ENCODE data around the gene SPINK2. TPM values are rescaled to one million over a fixed set of nuclear protein-coding genes. Genes with fewer than 3 reads are reported as not detected.
A peak's percentile ranks its signal among the peaks of the same experiment; 100 is the strongest.

Gene SPINK2
- total RNA-seq, 2 donors from 2014 or later = not detected

DNA sequence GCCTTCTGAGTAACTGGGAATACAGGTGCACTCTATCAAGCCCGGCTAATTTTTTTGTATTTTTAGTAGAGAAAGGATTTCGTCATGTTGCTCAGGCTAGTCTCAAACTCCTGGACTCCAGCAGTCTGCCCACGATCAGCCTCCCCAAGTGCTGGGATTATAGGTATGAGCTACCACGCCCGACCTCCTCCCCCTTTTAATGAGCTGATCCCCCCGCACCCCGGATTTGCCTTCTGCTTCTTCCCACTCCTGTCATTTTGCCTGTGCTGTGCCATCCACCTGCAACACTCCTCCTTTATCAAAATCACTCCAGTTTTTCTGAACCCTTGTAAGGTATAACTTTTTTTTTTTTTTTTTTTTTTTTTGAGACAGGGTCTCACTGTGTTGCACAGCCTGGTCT lies 33.4 kb downstream of the SPINK2 start:
- Mint-ChIP-seq H3K4me1 (ENCODE audit: low read depth) (no peaks in the 10 kb centered on the region), H3K27ac (no peak overlapping the region), H3K27me3 (ENCODE audit: low read depth) (no peaks in the 10 kb centered on the region), H3K4me3 (no peak overlapping the region), H3K36me3 (ENCODE audit: insufficient read depth in 2 of 2) (no peaks in the 10 kb centered on the region), H3K9me3 (no peaks in the 10 kb centered on the region)
- ATAC-seq (replicated peaks in 1 of 2) (no peak), DNase-seq (no peak)

DNA sequence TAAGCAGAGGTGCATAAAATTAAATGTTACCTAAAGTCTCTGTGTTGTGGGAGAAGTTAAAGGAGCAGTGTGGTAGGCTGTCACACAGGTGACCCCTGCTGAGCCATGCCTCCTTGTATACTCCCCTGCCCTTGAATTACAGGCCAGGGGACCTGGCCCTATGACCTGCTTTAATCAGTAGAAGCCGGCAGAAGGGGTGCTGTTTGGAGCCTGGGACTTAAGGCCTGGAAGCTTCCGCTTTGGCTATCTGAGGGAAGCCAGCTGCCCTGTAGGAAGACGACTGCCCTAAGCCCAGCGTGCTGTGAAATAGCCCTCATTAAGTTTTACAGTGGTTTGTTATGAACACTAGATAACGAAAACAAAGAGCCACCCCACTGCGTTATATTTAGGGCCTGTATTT lies 34.1 kb downstream of the SPINK2 start:
- DNase-seq (no peak), ATAC-seq (replicated peaks in 1 of 2) (no peak)
- no peaks in the 10 kb centered on the region for H3K36me3 Mint-ChIP-seq (ENCODE audit: insufficient read depth in 2 of 2)
- no peaks in the 10 kb centered on the region for H3K4me1 Mint-ChIP-seq (ENCODE audit: low read depth)
- no peaks in the 10 kb centered on the region for H3K27me3 Mint-ChIP-seq (ENCODE audit: low read depth)
- no peaks in the 10 kb centered on the region for H3K9me3 Mint-ChIP-seq
- no peak overlapping the region for H3K4me3 Mint-ChIP-seq
- H3K27ac Mint-ChIP-seq = no peak overlapping the region

GRCh38 chr4:56786955-56787354 lies 34.5 kb downstream of the SPINK2 start:
- H3K4me3 Mint-ChIP-seq = no peak overlapping the region
- H3K36me3 Mint-ChIP-seq (ENCODE audit: insufficient read depth in 2 of 2) = no peaks in the 10 kb centered on the region
- H3K4me1 Mint-ChIP-seq (ENCODE audit: low read depth) = no peaks in the 10 kb centered on the region
- ATAC-seq (replicated peaks in 1 of 2) = no peak
- H3K9me3 Mint-ChIP-seq = no peaks in the 10 kb centered on the region
- no peak overlapping the region for H3K27ac Mint-ChIP-seq
- DNase-seq = no peak
- H3K27me3 Mint-ChIP-seq (ENCODE audit: low read depth) = no peaks in the 10 kb centered on the region

DNA sequence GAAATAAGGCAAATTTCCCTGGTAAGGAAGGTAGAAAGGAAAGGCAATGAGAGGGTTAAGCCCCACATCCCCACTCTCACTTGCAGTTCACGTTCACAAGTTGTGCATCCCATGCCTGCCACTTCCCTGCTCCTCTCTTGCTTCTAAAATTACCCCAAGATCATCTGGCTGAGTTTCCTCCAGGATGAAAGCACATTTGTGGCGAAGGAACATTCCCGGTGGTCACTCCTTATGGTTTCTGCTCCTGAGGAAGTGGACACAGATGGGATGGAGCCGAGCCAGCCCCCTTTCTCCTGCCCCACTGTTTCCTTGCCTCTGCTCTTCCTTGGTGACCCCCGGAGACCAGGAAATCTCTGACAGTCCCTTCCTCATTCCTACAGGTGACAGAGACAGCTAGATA lies 37.5 kb downstream of the SPINK2 start:
- ATAC-seq (replicated peaks in 1 of 2) (no peak), DNase-seq (no peak)
- no peak overlapping the region for H3K27ac Mint-ChIP-seq
- no peaks in the 10 kb centered on the region for H3K9me3 Mint-ChIP-seq
- no peaks in the 10 kb centered on the region for H3K27me3 Mint-ChIP-seq (ENCODE audit: low read depth)
- H3K36me3 Mint-ChIP-seq (ENCODE audit: insufficient read depth in 2 of 2) = no peaks in the 10 kb centered on the region
- H3K4me3 Mint-ChIP-seq = no peak overlapping the region
- H3K4me1 Mint-ChIP-seq (ENCODE audit: low read depth) = no peaks in the 10 kb centered on the region

DNA sequence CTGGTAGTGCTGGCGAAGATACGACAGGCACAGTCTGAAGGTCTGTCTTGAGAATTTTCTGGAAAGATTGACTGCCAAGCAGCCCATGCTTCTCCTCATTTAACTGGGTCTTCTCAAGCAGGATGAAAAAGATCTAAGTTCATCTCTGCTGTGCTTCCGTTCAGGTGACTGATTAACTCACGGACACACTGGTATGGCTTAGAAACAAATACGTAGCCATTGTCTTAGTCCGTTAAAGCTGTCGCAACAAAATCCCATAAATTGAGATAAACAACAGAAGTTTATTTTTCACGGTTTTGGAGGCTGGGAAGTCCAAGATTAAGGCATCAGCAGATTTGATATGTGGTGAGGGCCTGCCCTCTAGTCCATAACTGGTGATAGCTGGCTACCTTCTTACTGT lies 39.5 kb downstream of the SPINK2 start:
- Mint-ChIP-seq H3K36me3 (ENCODE audit: insufficient read depth in 2 of 2) (no peaks in the 10 kb centered on the region), H3K9me3 (no peaks in the 10 kb centered on the region), H3K27me3 (ENCODE audit: low read depth) (no peaks in the 10 kb centered on the region), H3K4me3 (no peak overlapping the region), H3K27ac (no peak overlapping the region), H3K4me1 (ENCODE audit: low read depth) (no peaks in the 10 kb centered on the region)
- ATAC-seq (replicated peaks in 1 of 2) = no peak
- no peak for DNase-seq

- H3K27ac Mint-ChIP-seq = no peak overlapping the region
- peaks cover 8% of the 10 kb centered on the region for H3K4me1 Mint-ChIP-seq (ENCODE audit: low read depth)
These were observed 48.2 kb downstream of the SPINK2 start for GRCh38 chr4:56773346-56773745.

DNA sequence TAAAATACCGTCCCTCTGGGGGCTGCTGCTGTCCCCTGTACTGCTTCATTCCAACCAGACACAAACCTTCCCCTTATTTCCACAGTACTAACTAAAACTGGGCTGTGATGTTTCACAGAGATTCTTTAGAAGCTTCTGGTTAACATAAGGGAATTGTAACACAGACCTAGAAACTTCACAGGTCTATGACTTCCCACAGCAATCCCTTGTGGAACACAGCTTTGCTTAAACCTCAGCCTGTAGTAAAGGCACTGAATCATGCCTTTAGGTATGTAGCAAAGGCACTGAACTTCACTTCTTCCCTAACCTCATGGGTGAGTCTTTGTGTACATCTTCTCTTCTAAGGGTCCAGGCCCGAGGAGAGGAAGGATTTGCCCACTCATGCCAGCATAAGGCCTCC lies 49.4 kb downstream of the SPINK2 start:
- H3K9me3 Mint-ChIP-seq = no peaks in the 10 kb centered on the region
- no peak overlapping the region for H3K4me3 Mint-ChIP-seq
- H3K27ac Mint-ChIP-seq = no peak overlapping the region
- H3K4me1 Mint-ChIP-seq (ENCODE audit: low read depth) = peaks cover 10% of the 10 kb centered on the region
- ATAC-seq (replicated peaks in 1 of 2) (no peak), DNase-seq (no peak)
- H3K27me3 Mint-ChIP-seq (ENCODE audit: low read depth) = no peaks in the 10 kb centered on the region
- no peaks in the 10 kb centered on the region for H3K36me3 Mint-ChIP-seq (ENCODE audit: insufficient read depth in 2 of 2)

More at GRCh38 chr4:56773346-56773745, 48.2 kb downstream of the SPINK2 start:
- Mint-ChIP-seq H3K4me3 (no peak overlapping the region), H3K27me3 (ENCODE audit: low read depth) (no peaks in the 10 kb centered on the region), H3K36me3 (ENCODE audit: insufficient read depth in 2 of 2) (no peaks in the 10 kb centered on the region), H3K9me3 (no peaks in the 10 kb centered on the region)
- DNase-seq (no peak), ATAC-seq (replicated peaks in 1 of 2) (no peak)

GRCh38 chr4:56768763-56769162 lies 52.7 kb downstream of the SPINK2 start:
- H3K4me3 Mint-ChIP-seq = peak overlapping the region in 1 of 2 donors; percentile 2
- peak; percentile 8 to 38 for DNase-seq
- H3K9me3 Mint-ChIP-seq = no peaks in the 10 kb centered on the region
- peak in 1 of 2 donors; percentile 79 for ATAC-seq (replicated peaks in 1 of 2)
- no peak overlapping the region for H3K27ac Mint-ChIP-seq
- no peaks in the 10 kb centered on the region for H3K27me3 Mint-ChIP-seq (ENCODE audit: low read depth)
- no peaks in the 10 kb centered on the region for H3K36me3 Mint-ChIP-seq (ENCODE audit: insufficient read depth in 2 of 2)
- peaks cover 10% of the 10 kb centered on the region for H3K4me1 Mint-ChIP-seq (ENCODE audit: low read depth)

DNA sequence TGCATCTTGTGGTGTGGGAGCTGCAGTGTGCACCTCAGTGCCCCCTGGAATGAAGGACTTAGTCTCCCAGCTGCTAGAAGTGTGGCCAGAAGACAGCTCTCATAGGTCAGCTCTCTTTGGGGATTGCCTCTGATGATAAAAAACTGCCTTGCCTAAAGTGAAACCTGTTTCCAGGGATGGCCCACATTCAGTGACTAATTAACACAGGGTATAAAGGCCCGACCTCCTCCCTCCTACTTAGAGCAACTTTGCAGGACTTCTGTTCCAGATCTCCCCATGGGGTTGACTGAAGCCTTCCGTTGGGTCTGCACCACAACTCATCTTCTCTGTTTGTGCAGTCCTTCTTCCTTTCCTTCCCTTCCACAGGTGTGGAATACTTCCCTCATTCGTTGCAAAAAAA lies 53.2 kb downstream of the SPINK2 start:
- Mint-ChIP-seq H3K4me3 (peak overlapping the region in 1 of 2 donors; percentile 2), H3K9me3 (no peaks in the 10 kb centered on the region), H3K36me3 (ENCODE audit: insufficient read depth in 2 of 2) (no peaks in the 10 kb centered on the region), H3K4me1 (ENCODE audit: low read depth) (peaks cover 13% of the 10 kb centered on the region), H3K27me3 (ENCODE audit: low read depth) (no peaks in the 10 kb centered on the region), H3K27ac (no peak overlapping the region)
- ATAC-seq (replicated peaks in 1 of 2) = peak in 1 of 2 donors; percentile 64
- no peak for DNase-seq

DNA sequence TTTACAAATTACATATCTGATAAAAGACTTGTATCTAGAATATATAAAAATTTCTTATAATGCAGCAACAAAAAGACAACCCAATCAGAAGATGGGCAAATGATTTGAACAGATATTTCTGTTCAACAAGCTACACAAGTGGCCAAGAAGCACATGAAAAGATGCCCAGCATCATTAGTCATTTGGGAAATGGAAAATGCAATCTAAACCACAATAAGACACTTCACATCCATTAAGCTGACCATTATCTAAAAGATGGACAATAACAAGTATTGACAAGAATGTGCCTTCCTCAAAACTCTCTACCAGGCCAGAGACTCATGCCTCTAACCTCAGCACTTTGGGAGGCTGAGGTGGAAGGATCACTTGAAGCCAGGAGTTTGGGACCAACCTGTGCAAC lies 53.9 kb downstream of the SPINK2 start:
- Mint-ChIP-seq H3K9me3 (no peaks in the 10 kb centered on the region), H3K4me3 (no peak overlapping the region), H3K36me3 (ENCODE audit: insufficient read depth in 2 of 2) (no peaks in the 10 kb centered on the region), H3K27ac (no peak overlapping the region), H3K4me1 (ENCODE audit: low read depth) (peaks cover 21% of the 10 kb centered on the region), H3K27me3 (ENCODE audit: low read depth) (no peaks in the 10 kb centered on the region)
- ATAC-seq (replicated peaks in 1 of 2) = no peak
- no peak for DNase-seq

DNA sequence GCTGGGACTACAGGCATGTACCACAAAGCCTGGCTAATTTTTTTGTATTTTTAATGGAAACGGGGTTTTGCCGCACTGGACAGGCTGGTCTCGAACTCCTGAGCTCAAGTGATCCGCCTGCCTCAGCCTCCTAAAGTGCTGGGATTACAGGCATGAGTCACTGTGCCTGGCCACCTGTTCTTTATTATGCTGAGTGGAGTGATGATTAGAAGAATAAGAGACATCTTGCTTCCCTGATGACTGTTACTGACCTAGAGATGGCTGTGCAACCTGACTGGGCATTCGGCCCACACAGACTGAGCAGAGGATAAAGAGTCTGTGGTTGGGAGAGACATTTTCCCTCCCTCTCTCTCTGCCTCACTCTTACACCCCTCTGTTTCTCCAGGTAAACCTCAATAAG lies 56.7 kb downstream of the SPINK2 start:
- H3K27ac Mint-ChIP-seq = no peak overlapping the region
- H3K27me3 Mint-ChIP-seq (ENCODE audit: low read depth) = no peaks in the 10 kb centered on the region
- peaks cover 33% of the 10 kb centered on the region for H3K4me1 Mint-ChIP-seq (ENCODE audit: low read depth)
- H3K4me3 Mint-ChIP-seq = no peak overlapping the region
- no peaks in the 10 kb centered on the region for H3K36me3 Mint-ChIP-seq (ENCODE audit: insufficient read depth in 2 of 2)
- DNase-seq = no peak
- ATAC-seq (replicated peaks in 1 of 2) = no peak
- H3K9me3 Mint-ChIP-seq = no peaks in the 10 kb centered on the region

GRCh38 chr4:56764223-56764622 lies 57.3 kb downstream of the SPINK2 start:
- no peaks in the 10 kb centered on the region for H3K36me3 Mint-ChIP-seq (ENCODE audit: insufficient read depth in 2 of 2)
- no peak overlapping the region for H3K4me3 Mint-ChIP-seq
- no peaks in the 10 kb centered on the region for H3K27me3 Mint-ChIP-seq (ENCODE audit: low read depth)
- DNase-seq (no peak), ATAC-seq (replicated peaks in 1 of 2) (no peak)
- no peaks in the 10 kb centered on the region for H3K9me3 Mint-ChIP-seq
- H3K27ac Mint-ChIP-seq = no peak overlapping the region
- peaks cover 38% of the 10 kb centered on the region for H3K4me1 Mint-ChIP-seq (ENCODE audit: low read depth)

GRCh38 chr4:56762484-56763250 lies 58.8 kb downstream of the SPINK2 start:
- DNase-seq (peak; percentile 12 to 30), ATAC-seq (replicated peaks in 1 of 2) (peak; percentile 57 to 80)
- H3K27me3 Mint-ChIP-seq (ENCODE audit: low read depth) = no peaks in the 10 kb centered on the region
- H3K4me3 Mint-ChIP-seq = no peak overlapping the region
- no peaks in the 10 kb centered on the region for H3K36me3 Mint-ChIP-seq (ENCODE audit: insufficient read depth in 2 of 2)
- peaks cover 42% of the 10 kb centered on the region for H3K4me1 Mint-ChIP-seq (ENCODE audit: low read depth)
- peak overlapping the region; percentile 30 for H3K27ac Mint-ChIP-seq
- no peaks in the 10 kb centered on the region for H3K9me3 Mint-ChIP-seq

DNA sequence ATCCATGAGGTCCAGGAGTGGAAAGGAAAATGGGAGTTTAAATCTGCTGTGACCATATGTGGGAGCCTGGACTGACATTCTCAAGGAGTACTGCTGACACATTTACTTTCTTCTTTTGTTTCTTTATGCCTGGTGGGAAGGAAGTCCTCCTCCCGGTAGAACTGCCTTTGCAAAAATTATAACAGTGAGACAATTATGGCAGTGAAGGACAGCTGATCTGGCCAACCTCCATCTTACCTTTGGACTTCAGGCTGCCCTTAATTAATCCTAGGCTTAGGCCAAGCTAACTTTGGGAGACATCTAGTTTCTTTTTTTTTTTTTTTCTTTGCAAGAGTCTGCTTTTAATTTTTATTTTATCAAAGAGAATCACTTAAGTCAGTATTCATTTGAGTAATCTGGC lies 61.3 kb downstream of the SPINK2 start:
- Mint-ChIP-seq H3K27me3 (ENCODE audit: low read depth) (no peaks in the 10 kb centered on the region), H3K27ac (no peak overlapping the region), H3K4me1 (ENCODE audit: low read depth) (peaks cover 58% of the 10 kb centered on the region), H3K4me3 (no peak overlapping the region), H3K9me3 (no peaks in the 10 kb centered on the region), H3K36me3 (ENCODE audit: insufficient read depth in 2 of 2) (no peaks in the 10 kb centered on the region)
- no peak for ATAC-seq (replicated peaks in 1 of 2)
- DNase-seq = no peak

Data from activated T-cell treated with anti-CD3 and anti-CD28 coated beads, Interleukin-2, amount 50 U/mL, for 72 hours (primary cell).